ENCODE data around the gene DYRK4.

DYRK4 gene

DNA sequence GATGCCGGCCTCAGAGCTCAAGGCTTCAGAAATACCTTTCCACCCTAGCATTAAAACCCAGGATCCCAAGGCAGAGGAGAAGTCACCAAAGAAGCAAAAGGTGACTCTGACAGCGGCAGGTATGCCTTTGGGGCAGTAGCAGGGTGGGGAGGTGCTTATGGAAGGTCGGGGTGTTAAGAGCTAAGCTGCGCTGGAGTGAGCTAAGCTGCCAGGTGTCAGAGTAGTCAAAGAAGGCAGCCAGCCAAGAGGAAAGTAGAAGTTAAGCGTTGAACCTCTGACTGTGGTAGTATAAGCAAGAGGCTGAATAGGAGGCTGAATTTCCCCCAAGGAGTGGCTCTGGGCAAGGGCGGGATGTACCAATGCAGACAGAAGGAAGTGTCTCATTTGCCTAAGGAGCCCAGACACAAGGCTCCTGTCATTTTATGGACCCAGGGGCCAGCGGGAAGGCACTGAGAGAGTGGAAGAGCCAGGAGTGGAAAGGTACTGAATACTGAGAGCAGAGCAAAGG, 29.2 kb downstream of the DYRK4 start:
- TF ChIP-seq TAF1 (IDR thresholded peaks at IDR 0.05; ENCODE audit: borderline replicate concordance, insufficient read depth, low read length) (no peak), REST (IDR thresholded peaks at IDR 0.05; ENCODE audit: insufficient read depth in 1 of 2, low read depth in 2 of 2, low read length in 2 of 2) (no peak), POLR2AphosphoS5 (IDR thresholded peaks at IDR 0.05; ENCODE audit: low read depth, low read length) (no peak), FOXP2 (optimal IDR thresholded peaks at IDR 0.05; ENCODE audit: borderline replicate concordance, extremely low read depth, extremely low read length, insufficient read depth) (no peak)

GRCh38 chr12:4595881-4596280, 33.9 kb downstream of the DYRK4 start:
- TF ChIP-seq TAF1 (IDR thresholded peaks at IDR 0.05; ENCODE audit: borderline replicate concordance, insufficient read depth, low read length) (no peak), POLR2AphosphoS5 (IDR thresholded peaks at IDR 0.05; ENCODE audit: low read depth, low read length) (no peak), SIN3A (IDR thresholded peaks at IDR 0.05; ENCODE audit: borderline replicate concordance, insufficient read depth, low read length) (no peak), FOXP2 (optimal IDR thresholded peaks at IDR 0.05; ENCODE audit: borderline replicate concordance, extremely low read depth, extremely low read length, insufficient read depth) (no peak), REST (IDR thresholded peaks at IDR 0.05; ENCODE audit: insufficient read depth in 1 of 2, low read depth in 2 of 2, low read length in 2 of 2) (no peak)

DNA sequence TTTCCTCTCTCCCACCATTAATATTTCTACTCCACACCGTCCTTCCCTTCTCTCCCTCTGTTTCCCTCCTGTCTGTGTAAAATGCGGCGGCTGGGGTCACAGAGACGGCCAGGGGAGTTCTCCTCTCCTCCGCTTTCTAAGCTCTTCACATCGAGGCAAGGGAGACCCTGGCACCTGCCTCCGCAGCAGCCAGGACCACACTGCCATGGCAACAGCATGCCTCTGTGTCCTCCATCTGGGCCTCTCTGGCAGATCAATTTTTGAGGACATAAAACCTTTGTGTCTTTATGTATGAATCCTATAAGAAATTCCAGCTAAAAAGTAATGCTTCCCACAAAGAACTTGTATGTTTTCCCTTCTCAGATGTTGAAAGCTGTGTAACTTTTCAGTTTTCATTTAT, 41.4 kb downstream of the DYRK4 start:
- no peak for TF ChIP-seq TAF1 (IDR thresholded peaks at IDR 0.05; ENCODE audit: borderline replicate concordance, insufficient read depth, low read length)
- TF ChIP-seq FOXP2 (optimal IDR thresholded peaks at IDR 0.05; ENCODE audit: borderline replicate concordance, extremely low read depth, extremely low read length, insufficient read depth) = no peak
- no peak for TF ChIP-seq POLR2AphosphoS5 (IDR thresholded peaks at IDR 0.05; ENCODE audit: low read depth, low read length)
- no peak for TF ChIP-seq SIN3A (IDR thresholded peaks at IDR 0.05; ENCODE audit: borderline replicate concordance, insufficient read depth, low read length)
- no peak for TF ChIP-seq REST (IDR thresholded peaks at IDR 0.05; ENCODE audit: insufficient read depth in 1 of 2, low read depth in 2 of 2, low read length in 2 of 2)

- TF ChIP-seq SIN3A (IDR thresholded peaks at IDR 0.05; ENCODE audit: borderline replicate concordance, insufficient read depth, low read length) = no peak
- no peak for TF ChIP-seq FOXP2 (optimal IDR thresholded peaks at IDR 0.05; ENCODE audit: borderline replicate concordance, extremely low read depth, extremely low read length, insufficient read depth)
- no peak for TF ChIP-seq TAF1 (IDR thresholded peaks at IDR 0.05; ENCODE audit: borderline replicate concordance, insufficient read depth, low read length)
These were observed 41.9 kb downstream of the DYRK4 start for GRCh38 chr12:4603946-4604345.

DNA sequence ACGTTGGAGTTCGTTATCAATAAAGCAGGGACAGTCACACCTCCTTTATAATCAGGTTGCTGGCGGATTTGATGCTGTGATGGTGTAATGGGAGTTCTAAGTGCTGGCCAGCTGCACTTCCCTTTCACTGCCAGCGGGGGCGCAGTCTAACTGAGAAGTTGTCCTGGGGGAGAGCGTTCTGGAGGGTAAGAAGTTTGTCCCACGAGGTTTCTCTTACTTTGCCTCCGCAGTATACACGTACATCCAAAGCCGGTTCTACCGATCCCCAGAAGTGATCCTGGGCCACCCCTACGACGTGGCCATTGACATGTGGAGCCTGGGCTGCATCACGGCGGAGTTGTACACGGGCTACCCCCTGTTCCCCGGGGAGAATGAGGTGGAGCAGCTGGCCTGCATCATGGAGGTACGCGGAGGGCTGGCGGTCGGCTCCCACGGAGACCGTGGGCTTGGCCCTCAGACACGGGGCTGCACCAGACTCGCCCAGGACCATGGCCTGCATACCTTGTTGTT, 42.7 kb downstream of the DYRK4 start:
- TF ChIP-seq FOXP2 (optimal IDR thresholded peaks at IDR 0.05; ENCODE audit: borderline replicate concordance, extremely low read depth, extremely low read length, insufficient read depth) (no peak), TAF1 (IDR thresholded peaks at IDR 0.05; ENCODE audit: borderline replicate concordance, insufficient read depth, low read length) (no peak), POLR2AphosphoS5 (IDR thresholded peaks at IDR 0.05; ENCODE audit: low read depth, low read length) (no peak), SIN3A (IDR thresholded peaks at IDR 0.05; ENCODE audit: borderline replicate concordance, insufficient read depth, low read length) (no peak), REST (IDR thresholded peaks at IDR 0.05; ENCODE audit: insufficient read depth in 1 of 2, low read depth in 2 of 2, low read length in 2 of 2) (no peak)

Data from PFSK-1 (cell line).